Activated CD4-positive, alpha-beta T cell treated with anti-CD3 and anti-CD28 coated beads, Interleukin-2, amount 50 U/mL, for 1 hour (primary cell): ENCODE data around the gene APOE.
"Not testable (repeated sequence)": the region's sequence is repeated elsewhere in the genome, so short reads cannot be mapped to it uniquely, and the experiment has no call there.

Experiments used
- DNase-seq: peaks from one replicate; pipeline ENCODE4 v3.0.0-alpha.2; 2020

The APOE gene

GRCh38 chr19:44912854-44913253 lies 7.3 kb downstream of the APOE start:
- DNase-seq = no peak

- DNase-seq = not testable (repeated sequence)
Measured at GRCh38 chr19:44913512-44914432, 8.2 kb downstream of the APOE start.

- peak; percentile 70 for DNase-seq
Measured at GRCh38 chr19:44914433-44915206, 9.0 kb downstream of the APOE start, which contains the start of gene APOC1. TSS of gene APOC1 (plus strand) at chr19:44914608. CDS start at chr19:44914892, 284 bp downstream.

GRCh38 chr19:44924243-44924725 lies 18.7 kb downstream of the APOE start:
- no peak for DNase-seq

- no peak for DNase-seq
Measured at GRCh38 chr19:44925114-44925891, 19.7 kb downstream of the APOE start.

GRCh38 chr19:44926245-44927077 lies 20.9 kb downstream of the APOE start:
- DNase-seq = not testable (repeated sequence)

GRCh38 chr19:44927746-44928145 lies 22.1 kb downstream of the APOE start:
- no peak for DNase-seq

- DNase-seq = no peak
Measured at GRCh38 chr19:44930088-44930487, 24.5 kb downstream of the APOE start.

- DNase-seq = no peak
Measured at GRCh38 chr19:44931541-44931940, 25.9 kb downstream of the APOE start.

GRCh38 chr19:44939668-44940067 lies 34.1 kb downstream of the APOE start:
- no peak for DNase-seq

- DNase-seq = no peak
Measured at GRCh38 chr19:44942067-44942571, 36.5 kb downstream of the APOE start, which contains the start of gene APOC4. TSS of gene APOC4 (plus strand) at chr19:44942237. CDS start at chr19:44942278, 41 bp downstream.

- no peak for DNase-seq
Measured at GRCh38 chr19:44943801-44944249, 38.2 kb downstream of the APOE start.

GRCh38 chr19:44947041-44947581 lies 41.5 kb downstream of the APOE start:
- no peak for DNase-seq

- DNase-seq = no peak
Measured at GRCh38 chr19:44948237-44948636, 42.6 kb downstream of the APOE start.

GRCh38 chr19:44948763-44949374 lies 43.3 kb downstream of the APOE start:
- no peak for DNase-seq

- no peak for DNase-seq
Measured at GRCh38 chr19:44949550-44949949, 44.0 kb downstream of the APOE start.

GRCh38 chr19:44951179-44952159 lies 45.9 kb downstream of the APOE start:
- peak; percentile 52 for DNase-seq

GRCh38 chr19:44954278-44954648 lies 48.7 kb downstream of the APOE start:
- DNase-seq = no peak
